Parathyroid adenoma (tissue), 2 donors: ENCODE results near the gene ADGRD1.

Source experiments
- H2AFZ ChIP-seq: fragments of 300-600 bp; sonication (generic); one replicate; pipeline ENCODE4 v1.7.0; 2017; ENCODE audit warnings: antibody characterized with exemption, mild to moderate bottlenecking
- H3K27ac ChIP-seq: fragments of 300-600 bp; sonication (generic); one replicate; pipeline ENCODE4 v1.7.0; 2017
- H3K27me3 ChIP-seq: fragments of 300-600 bp; sonication (generic); one replicate; pipeline ENCODE4 v1.7.0; 2017; ENCODE audit warnings: low read length; ENCODE audit not compliant: control insufficient read depth, insufficient read depth
- H3K36me3 ChIP-seq: fragments of 300-600 bp; sonication (generic); one replicate; pipeline ENCODE4 v1.7.0; 2017; ENCODE audit warnings: low read length; ENCODE audit not compliant: control insufficient read depth, insufficient read depth
- H3K4me1 ChIP-seq: fragments of 300-600 bp; sonication (generic); one replicate; pipeline ENCODE4 v1.7.0; 2017; ENCODE audit warnings: control low read depth
- H3K4me2 ChIP-seq: fragments of 300-600 bp; sonication (generic); one replicate; pipeline ENCODE4 v1.7.0; 2017; ENCODE audit warnings: low read length
- H3K4me3 ChIP-seq: fragments of 300-600 bp; sonication (generic); one replicate; pipeline ENCODE4 v1.7.0; 2017; ENCODE audit warnings: low read depth, low read length
- H3K79me2 ChIP-seq: fragments of 300-600 bp; sonication (generic); one replicate; pipeline ENCODE4 v1.7.0; 2017; ENCODE audit warnings: control low read depth
- H3K9ac ChIP-seq: fragments of 300-600 bp; sonication (generic); one replicate; pipeline ENCODE4 v1.7.0; 2017; ENCODE audit warnings: mild to moderate bottlenecking
- H3K9me3 ChIP-seq: fragments of 300-600 bp; sonication (generic); one replicate; pipeline ENCODE4 v1.7.0; 2017; ENCODE audit warnings: low read length; ENCODE audit not compliant: control insufficient read depth
- CTCF ChIP-seq: fragments of 300-600 bp; sonication (generic); IDR thresholded peaks from one replicate; pipeline ENCODE4 v1.7.0; 2017; ENCODE audit warnings: antibody characterized with exemption, mild to moderate bottlenecking
- donor health status: primary hyperparathyroidism.

Gene ADGRD1

DNA sequence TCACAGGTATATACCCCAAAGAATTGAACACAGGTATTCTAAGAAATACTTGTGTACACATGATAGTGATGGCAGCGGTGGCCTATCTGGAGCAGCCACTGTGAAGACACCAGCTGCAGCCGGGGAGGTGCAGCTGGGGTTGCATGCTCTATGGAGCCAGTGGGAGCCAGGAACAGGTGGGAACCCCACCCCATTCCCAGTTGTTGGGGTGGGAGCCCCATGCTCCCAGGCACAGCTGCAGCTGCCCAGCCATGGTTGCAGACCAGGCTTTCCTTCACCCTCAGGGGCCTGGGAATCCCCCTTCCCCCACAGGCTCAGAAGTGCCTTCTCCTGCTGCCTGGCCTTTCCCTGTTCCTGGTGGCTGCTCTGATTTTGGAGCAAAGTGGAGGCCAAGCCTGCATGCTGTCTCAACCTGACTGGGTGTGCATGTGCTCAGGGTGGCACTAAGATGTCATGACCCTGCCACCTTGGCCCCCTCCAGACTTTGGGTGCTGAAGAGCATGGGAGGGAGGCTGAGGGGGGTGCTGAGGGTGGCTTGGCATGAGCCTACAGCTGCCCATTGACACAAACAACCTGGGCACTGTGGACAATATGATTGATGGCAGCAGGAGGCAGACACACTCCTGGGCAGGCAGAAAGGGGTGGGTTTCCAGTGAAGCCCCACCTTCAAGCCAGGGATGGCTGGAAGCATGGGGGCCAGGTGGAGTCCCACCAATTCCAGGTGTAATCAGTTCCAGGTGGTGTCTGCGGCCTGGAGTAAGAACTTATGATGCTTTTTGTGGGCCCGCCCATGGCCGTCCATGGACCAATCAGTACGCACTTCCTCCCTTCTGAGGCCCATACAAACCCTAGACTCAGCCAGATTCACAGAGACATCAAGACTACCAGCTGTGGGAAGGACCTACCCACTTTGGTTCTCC is 234.7 kb downstream of the ADGRD1 start:
- Histone ChIP-seq H3K79me2 (no peaks in the 10 kb centered on the region), H3K27ac (no peak overlapping the region), H3K4me2 (no peak overlapping the region), H3K36me3 (no peaks in the 10 kb centered on the region), H3K4me3 (no peak overlapping the region), H2AFZ (no peak overlapping the region), H3K27me3 (no peaks in the 10 kb centered on the region), H3K4me1 (no peaks in the 10 kb centered on the region), H3K9ac (no peak overlapping the region), H3K9me3 (no peaks in the 10 kb centered on the region)
- no peak for TF ChIP-seq CTCF

- no peak for TF ChIP-seq CTCF
- H3K9ac ChIP-seq, result no peak overlapping the region
- H3K36me3 ChIP-seq, result no peaks in the 10 kb centered on the region
- no peaks in the 10 kb centered on the region for H3K4me1 ChIP-seq
- H3K27ac ChIP-seq, result no peak overlapping the region
- H3K27me3 ChIP-seq, result no peaks in the 10 kb centered on the region
- H3K4me2 ChIP-seq, result no peak overlapping the region
- no peaks in the 10 kb centered on the region for H3K79me2 ChIP-seq
- no peaks in the 10 kb centered on the region for H3K9me3 ChIP-seq
- no peak overlapping the region for H2AFZ ChIP-seq
- H3K4me3 ChIP-seq, result no peak overlapping the region
Observed at GRCh38 chr12:131189781-131190180, 236.1 kb downstream of the ADGRD1 start.

GRCh38 chr12:131190965-131191364 is 237.3 kb downstream of the ADGRD1 start:
- Histone ChIP-seq H3K9ac (no peak overlapping the region), H3K27me3 (no peaks in the 10 kb centered on the region), H3K4me2 (no peak overlapping the region), H3K79me2 (no peaks in the 10 kb centered on the region), H2AFZ (no peak overlapping the region), H3K4me3 (no peak overlapping the region), H3K9me3 (no peaks in the 10 kb centered on the region), H3K36me3 (no peaks in the 10 kb centered on the region), H3K4me1 (no peaks in the 10 kb centered on the region), H3K27ac (no peak overlapping the region)
- no peak for TF ChIP-seq CTCF
